Ureter (tissue), 1 donor: Measurements from ENCODE around the gene RGP1. TPM values are rescaled to one million over a fixed set of nuclear protein-coding genes. Genes with fewer than 3 reads are reported as not detected.

Source experiments
- DNase-seq: peaks from one replicate; pipeline ENCODE4 v3.0.0-alpha.2; 2020; ENCODE audit warnings: low spot score
- total RNA-seq: library from RNA; stranded (reverse); gene quantifications from one replicate; pipeline ENCODE4 v1.2.4, GENCODE V29; 2023
- donor health status: DM: yes; HTN: yes; CAD: no.

Gene RGP1
- total RNA-seq, 1 donor from 2014 or later, result 34.3 TPM

GRCh38 chr9:35743880-35744518 lies 5.1 kb upstream of the RGP1 start:
- no peak for DNase-seq

GRCh38 chr9:35745569-35745968 lies 3.5 kb upstream of the RGP1 start:
- DNase-seq, result no peak

- no peak for DNase-seq
These were observed 2.5 kb upstream of the RGP1 start for GRCh38 chr9:35746583-35746982.

GRCh38 chr9:35748242-35748857 lies 737 bp upstream of the RGP1 start:
- no peak for DNase-seq

- DNase-seq, result no peak
These were observed 598 bp downstream of the RGP1 start for GRCh38 chr9:35749515-35750255.

GRCh38 chr9:35750256-35750531 lies 1.1 kb downstream of the RGP1 start:
- no peak for DNase-seq

GRCh38 chr9:35753466-35753865 lies 4.4 kb downstream of the RGP1 start:
- DNase-seq, result no peak

GRCh38 chr9:35754264-35754663 lies 5.2 kb downstream of the RGP1 start, which contains the start of gene MSMP:
MSMP (minus strand) TSS chr9:35754276; CDS start chr9:35754129, 147 bp downstream.
- DNase-seq, result no peak

- no peak for DNase-seq
These were observed 6.0 kb downstream of the RGP1 start for GRCh38 chr9:35755071-35755470.

GRCh38 chr9:35756275-35757225 lies 7.5 kb downstream of the RGP1 start:
- DNase-seq, result peak; percentile 81

GRCh38 chr9:35757226-35757891 lies 8.3 kb downstream of the RGP1 start:
- peak; percentile 69 for DNase-seq

GRCh38 chr9:35757892-35758275 lies 8.8 kb downstream of the RGP1 start:
- no peak for DNase-seq

- no peak for DNase-seq
These were observed 9.5 kb downstream of the RGP1 start for GRCh38 chr9:35758475-35759050.

GRCh38 chr9:35759795-35760194 lies 10.7 kb downstream of the RGP1 start:
- DNase-seq, result no peak

GRCh38 chr9:35760651-35761050 lies 11.6 kb downstream of the RGP1 start:
- no peak for DNase-seq

GRCh38 chr9:35763181-35763580 lies 14.1 kb downstream of the RGP1 start:
- no peak for DNase-seq

- no peak for DNase-seq
These were observed 14.7 kb downstream of the RGP1 start for GRCh38 chr9:35763803-35764202.

- DNase-seq, result no peak
These were observed 17.9 kb downstream of the RGP1 start for GRCh38 chr9:35766997-35767396.

GRCh38 chr9:35767458-35767857 lies 18.4 kb downstream of the RGP1 start:
- DNase-seq, result no peak

- no peak for DNase-seq
These were observed 20.7 kb downstream of the RGP1 start for GRCh38 chr9:35769763-35770162.

GRCh38 chr9:35771075-35771433 lies 22.0 kb downstream of the RGP1 start:
- DNase-seq, result peak; percentile 61
